Hematopoietic multipotent progenitor cell treated with erythropoietin and hydrocortisone succinate and interleukin-3 and kit ligand, for 15 days (in vitro differentiated cells): ENCODE data around the gene IRF2BP2.

Experiments used
- DNase-seq: peaks from one replicate; pipeline ENCODE4 v3.0.0-alpha.2; 2015; ENCODE audit warnings: low spot score

The IRF2BP2 gene

GRCh38 chr1:234634387-234634786 is 24.4 kb upstream of the IRF2BP2 start:
- no peak for DNase-seq

- DNase-seq = no peak
Observed at GRCh38 chr1:234633246-234634003, 23.4 kb upstream of the IRF2BP2 start.

- DNase-seq = no peak
Observed at GRCh38 chr1:234632225-234632624, 22.2 kb upstream of the IRF2BP2 start.

- no peak for DNase-seq
Observed at GRCh38 chr1:234631721-234632125, 21.7 kb upstream of the IRF2BP2 start.

GRCh38 chr1:234629026-234629425 is 19.0 kb upstream of the IRF2BP2 start:
- no peak for DNase-seq

- DNase-seq = peak; percentile 38
Observed at GRCh38 chr1:234628089-234628488, 18.1 kb upstream of the IRF2BP2 start.

DNA sequence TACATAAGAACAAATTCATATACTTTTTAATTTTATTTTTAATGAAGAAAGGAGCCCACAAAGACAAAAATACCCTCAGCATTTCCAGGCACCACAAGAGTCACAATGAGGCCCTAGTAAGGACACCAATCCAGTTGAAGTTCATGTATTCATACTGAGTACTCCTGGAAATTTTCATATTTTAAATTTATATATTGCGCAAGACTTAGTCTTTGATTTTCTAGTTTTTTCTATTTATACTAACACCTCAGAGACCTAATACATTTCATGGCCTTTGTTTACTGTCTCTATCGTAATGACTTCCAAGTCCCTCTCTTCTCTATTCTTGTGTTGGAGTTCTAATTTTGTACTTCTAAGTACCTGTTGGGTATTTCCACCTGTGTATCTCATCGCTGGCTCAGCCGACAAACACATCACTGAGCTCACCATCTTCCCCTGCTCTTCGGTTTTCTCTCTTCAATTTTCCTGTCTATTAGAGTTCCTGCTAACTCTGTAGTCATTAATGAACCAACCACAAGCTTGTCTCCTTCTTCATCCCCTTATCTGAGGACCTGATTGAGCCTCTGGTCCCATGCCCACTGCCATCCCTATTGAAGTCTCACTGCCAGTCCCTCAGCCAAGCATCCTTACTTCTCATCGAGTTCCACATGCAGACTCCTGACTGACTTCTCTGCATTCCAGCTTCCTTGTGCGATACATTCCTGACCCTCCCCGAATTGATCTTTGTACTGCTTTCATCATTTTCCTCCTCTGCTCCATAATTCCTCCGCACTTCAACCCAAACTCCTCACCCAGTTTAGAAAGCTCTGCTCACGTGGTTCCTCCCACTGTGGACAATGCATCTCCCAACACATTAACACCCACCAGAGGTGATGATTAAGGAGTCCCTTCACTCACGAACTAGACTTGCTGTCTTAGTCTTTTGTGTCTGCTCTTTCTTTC is 17.3 kb upstream of the IRF2BP2 start:
- DNase-seq = no peak

DNA sequence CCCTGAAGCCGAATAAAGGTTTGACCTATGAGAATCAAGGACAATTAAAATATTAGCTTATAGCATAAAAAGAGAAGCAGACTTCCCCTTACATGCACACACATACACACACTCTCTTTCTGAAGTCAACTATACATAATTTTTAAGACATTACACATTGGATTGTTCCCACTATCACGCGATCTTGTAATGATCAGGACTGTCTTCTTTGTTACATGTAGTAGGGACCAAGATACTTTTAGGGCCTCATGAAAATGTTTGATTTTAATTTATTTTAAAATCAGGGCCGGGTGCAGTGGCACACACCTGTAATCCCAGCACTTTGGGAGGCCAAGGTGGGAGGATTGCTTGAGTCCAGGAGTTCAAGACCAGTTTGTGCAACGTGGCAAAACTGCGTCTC is 16.4 kb upstream of the IRF2BP2 start:
- DNase-seq = no peak

DNA sequence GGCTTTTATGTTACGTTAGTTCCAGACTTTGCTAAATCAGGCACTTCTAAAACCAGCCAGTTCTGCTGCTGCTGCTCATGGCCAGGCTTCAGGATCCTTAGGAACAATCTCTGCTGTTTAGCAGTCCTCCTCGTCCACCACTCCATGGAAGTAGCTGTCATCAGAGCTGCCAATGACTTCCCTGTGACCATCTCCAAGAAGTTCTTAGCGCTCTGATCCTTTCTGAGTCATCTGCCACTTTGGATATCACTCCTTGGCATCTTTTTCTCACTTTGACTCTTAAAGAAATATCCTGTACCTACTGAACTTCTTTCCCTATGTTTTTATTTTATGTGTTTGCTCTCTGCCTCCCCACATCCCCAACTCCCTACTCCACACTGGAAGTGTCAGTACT is 14.7 kb upstream of the IRF2BP2 start:
- DNase-seq = no peak

- no peak for DNase-seq
Observed at GRCh38 chr1:234621657-234622335, 11.8 kb upstream of the IRF2BP2 start.

DNA sequence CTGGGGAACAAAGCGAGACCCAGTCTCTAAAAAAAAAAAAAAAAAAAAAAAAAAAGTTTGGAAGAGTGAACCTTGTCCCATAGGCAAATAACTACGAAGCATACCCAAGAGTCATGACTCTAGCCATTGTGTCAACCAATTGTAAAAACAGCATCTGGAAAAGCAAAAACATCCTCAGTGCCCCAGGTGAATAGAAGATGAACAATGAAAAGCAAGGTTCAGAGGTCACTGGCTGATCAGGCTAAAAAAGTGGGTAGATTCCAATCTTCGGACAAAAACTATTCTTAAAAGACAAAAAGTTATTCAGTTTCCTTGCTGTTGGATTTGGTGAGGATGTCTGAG is 11.1 kb upstream of the IRF2BP2 start:
- DNase-seq = no peak

DNA sequence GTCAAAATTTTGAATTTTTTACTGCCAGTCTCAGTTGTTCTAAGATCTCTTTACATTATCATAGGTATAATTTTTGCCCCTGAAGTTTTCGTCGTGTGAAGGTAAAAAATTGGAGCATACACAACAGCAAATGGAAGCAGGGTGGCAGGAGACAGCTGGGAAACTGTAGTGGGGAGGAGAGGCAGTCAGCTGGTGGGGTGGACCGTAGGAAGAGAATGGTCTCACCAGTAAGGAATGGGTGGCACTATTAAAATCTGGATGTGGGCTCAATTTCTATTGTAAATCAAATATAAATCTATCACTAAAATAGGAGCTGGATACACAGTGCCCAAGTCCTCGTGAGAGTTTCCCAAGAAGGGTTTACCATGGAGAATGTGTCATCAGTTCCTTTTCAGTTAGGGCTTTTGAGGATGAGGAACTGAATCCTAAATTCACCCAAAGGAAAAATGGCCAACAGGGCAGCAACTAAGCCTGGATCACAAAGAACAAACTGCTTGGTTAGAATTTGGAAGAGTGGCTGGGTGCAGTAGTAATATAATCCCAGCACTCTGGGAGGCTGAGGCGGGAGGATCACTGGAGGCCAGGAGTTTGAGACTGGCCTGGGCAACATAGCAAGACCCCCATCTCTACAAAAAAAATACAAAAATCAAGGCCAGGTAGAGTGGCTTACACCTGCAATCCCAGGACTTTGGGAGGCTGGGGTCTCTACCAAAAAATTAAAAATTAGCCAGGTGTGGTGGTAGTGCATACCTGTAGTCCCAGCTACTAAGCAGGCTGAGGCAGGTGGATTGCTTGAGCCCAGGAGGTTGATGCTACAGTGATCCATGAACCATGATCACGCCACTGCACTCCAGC is 10.5 kb upstream of the IRF2BP2 start:
- DNase-seq = no peak

DNA sequence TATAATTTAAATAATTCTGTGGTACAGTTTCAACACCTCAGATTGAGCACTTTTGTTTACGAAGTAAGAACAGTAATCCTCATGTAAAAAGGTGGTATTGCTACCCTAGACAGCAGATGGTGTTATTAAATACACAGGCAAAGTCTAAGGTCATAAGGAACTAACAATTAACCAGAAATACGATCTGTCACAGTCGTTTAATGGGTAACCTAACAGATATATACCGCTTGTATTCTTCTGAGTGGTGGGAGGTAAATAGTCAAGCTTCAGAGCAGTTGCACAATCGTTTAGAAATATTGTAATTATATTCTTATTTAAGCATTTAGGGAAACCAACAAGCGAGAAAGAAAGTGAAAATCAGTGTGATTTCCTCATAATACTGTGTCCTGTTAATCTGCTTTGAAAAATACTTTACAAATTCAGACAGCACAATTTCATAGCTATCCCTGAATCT is 9.8 kb upstream of the IRF2BP2 start:
- no peak for DNase-seq

DNA sequence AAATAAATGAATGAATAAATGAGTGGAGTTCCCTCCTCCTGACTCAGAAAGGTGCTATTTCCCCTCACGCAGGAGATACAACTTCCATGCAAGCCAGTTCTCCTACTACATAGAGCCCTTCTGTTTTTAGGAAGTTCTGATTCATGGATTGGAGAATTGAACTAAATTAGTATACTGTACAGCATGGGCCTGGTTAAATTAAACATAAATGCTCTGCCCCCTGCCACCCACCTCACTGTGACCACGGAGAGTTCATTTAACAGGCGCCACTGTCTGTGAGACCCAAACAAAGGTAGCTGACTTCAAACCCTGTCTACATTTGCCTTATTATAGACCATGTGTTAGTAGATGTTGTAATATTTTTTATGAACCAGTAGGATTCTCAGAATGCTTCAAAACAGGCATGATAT is 9.1 kb upstream of the IRF2BP2 start:
- no peak for DNase-seq

DNA sequence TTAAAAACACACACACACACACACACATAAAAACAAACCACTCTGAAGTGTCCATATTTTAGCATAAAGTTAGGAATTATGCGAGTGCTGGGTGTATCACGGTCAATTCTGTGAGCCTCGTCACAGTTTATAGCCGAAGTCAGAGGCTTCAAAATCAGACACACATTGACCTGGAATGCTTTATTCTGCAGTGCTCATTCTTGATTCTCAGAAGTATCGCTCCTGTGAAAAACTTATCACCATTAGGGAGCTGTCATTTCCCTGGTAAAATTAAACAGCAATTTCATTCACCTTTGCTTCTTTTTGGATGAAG is 8.7 kb upstream of the IRF2BP2 start:
- DNase-seq = no peak

GRCh38 chr1:234617986-234618736 is 8.2 kb upstream of the IRF2BP2 start:
- DNase-seq = no peak

GRCh38 chr1:234617131-234617985 is 7.4 kb upstream of the IRF2BP2 start:
- no peak for DNase-seq

- DNase-seq = no peak
Observed at GRCh38 chr1:234616644-234617043, 6.7 kb upstream of the IRF2BP2 start.

- DNase-seq = no peak
Observed at GRCh38 chr1:234614081-234614489, 4.1 kb upstream of the IRF2BP2 start.
